ENCODE measurements around the gene PNMA8B.
A peak's percentile ranks its signal among the peaks of the same experiment; 100 is the strongest.

Gene PNMA8B

DNA sequence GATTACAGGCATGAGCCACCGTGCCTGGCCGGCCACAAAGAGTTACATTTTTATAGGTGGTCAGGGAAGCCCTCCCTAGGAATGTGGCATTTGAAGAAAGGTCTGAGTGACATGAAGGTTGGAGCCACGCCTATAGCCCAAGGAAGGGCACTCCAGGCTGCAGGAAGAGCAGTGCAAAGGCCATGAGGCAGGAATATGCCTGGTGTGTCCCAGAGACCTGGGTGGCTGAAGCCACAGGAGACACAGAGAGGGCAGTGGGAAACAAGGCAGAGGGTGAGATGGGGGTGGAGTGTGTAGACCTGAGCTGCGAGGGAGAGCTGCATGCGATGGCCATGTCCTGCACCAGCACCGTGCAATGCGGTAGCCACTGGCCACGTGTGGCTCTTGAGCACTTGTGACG, 4.9 kb downstream of the PNMA8B start:
- Mint-ChIP-seq H3K4me3 (no peak overlapping the region), H3K27me3 (ENCODE audit: low read depth, poor library complexity) (peaks cover 89% of the 10 kb centered on the region), H3K27ac (no peak overlapping the region), H3K4me1 (peaks cover 51% of the 10 kb centered on the region), H3K36me3 (ENCODE audit: low read depth) (peaks cover 8% of the 10 kb centered on the region), H3K9me3 (peaks cover 14% of the 10 kb centered on the region)
- no peak for TF ChIP-seq CTCF (IDR thresholded peaks at IDR 0.05)
- no peak for DNase-seq

DNA sequence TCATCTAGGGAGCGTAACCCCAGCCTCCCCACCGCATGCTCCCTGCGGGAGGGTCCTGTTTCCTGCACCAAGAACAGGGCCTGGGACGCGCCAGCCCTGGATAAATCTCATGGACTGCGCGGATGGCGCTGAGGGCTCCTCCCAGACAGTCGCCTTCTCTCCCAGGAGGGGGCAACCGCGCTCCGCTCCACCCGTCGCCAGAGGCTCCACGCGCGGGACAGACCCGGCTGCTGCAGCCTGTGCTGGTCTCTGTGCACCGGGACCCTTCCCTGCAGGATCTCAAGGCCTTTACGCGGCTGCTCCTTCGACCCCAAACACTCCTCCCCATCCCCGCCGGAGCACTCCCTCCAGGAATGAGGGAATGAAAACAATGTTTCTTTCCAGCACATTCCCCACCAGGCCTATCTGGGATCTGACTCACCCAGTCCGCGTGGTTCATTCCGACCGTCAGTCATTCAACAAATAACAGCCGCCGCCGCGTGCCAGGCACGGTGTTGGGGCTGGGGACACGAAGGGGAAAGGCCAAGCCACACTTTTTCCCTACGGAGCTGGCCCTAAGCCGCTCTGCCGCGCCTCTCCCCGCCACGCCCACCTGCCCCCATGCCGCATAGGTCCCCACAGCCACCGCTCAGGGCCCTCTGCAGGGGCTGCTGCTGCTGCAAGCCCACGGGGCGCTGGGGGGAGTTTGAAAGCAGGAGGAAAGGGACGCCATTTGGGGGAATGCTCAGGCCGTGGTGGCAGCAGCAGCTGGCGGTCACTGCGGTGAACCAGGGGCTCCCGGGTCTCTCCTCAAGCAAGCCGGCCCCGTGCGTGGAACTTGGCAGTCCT, 6.0 kb downstream of the PNMA8B start:
- Mint-ChIP-seq H3K36me3 (ENCODE audit: low read depth) (peaks cover 6% of the 10 kb centered on the region), H3K9me3 (peaks cover 11% of the 10 kb centered on the region), H3K4me1 (peaks cover 47% of the 10 kb centered on the region), H3K27ac (no peak overlapping the region), H3K27me3 (ENCODE audit: low read depth, poor library complexity) (peaks cover 84% of the 10 kb centered on the region), H3K4me3 (peak overlapping the region; percentile 69)
- peak; percentile 65 for DNase-seq
- TF ChIP-seq CTCF (IDR thresholded peaks at IDR 0.05), result peak; percentile 32

GRCh38 chr19:46488551-46488950, 7.1 kb downstream of the PNMA8B start:
- no peak for TF ChIP-seq CTCF (IDR thresholded peaks at IDR 0.05)
- H3K4me3 Mint-ChIP-seq, result peak overlapping the region; percentile 16
- no peak for DNase-seq
- no peaks in the 10 kb centered on the region for H3K36me3 Mint-ChIP-seq (ENCODE audit: low read depth)
- H3K27ac Mint-ChIP-seq, result peak overlapping the region; percentile 48
- peaks cover 47% of the 10 kb centered on the region for H3K4me1 Mint-ChIP-seq
- H3K9me3 Mint-ChIP-seq, result peaks cover 12% of the 10 kb centered on the region
- H3K27me3 Mint-ChIP-seq (ENCODE audit: low read depth, poor library complexity), result peaks cover 80% of the 10 kb centered on the region

DNA sequence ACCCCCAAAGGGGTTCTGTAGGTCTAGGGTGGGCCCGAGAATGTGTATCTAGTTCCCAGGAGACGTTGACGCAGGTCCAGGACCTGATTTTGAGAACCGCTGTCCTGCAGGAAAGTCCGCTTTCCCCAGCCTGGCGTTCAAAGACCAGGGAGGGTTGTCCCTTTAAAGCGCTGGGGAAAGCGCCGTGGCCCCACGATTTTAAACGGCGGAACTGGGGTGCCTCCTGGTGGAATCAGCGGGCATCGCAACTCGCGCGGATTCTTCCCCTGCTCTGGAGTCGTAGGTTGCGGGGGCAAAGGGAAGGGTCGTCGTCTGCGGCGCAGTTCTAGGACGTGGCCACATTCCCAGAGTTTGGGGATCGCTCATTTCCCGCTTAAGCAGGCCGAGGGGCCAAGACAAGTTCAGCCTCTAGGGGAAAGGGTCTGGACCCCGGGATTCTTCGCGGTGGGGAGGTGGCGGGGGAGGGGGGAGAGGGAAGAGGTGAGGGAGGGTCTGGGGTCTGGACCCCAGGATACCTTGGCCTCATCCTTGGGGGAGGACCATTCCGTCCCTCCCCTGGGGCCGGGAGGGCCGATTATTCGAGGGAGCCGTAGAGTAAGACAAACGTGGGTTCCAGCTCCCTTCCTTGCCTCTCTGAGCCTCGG, 7.7 kb downstream of the PNMA8B start:
- H3K36me3 Mint-ChIP-seq (ENCODE audit: low read depth), result no peaks in the 10 kb centered on the region
- peaks cover 47% of the 10 kb centered on the region for H3K4me1 Mint-ChIP-seq
- peak overlapping the region; percentile 75 for H3K4me3 Mint-ChIP-seq
- peaks cover 75% of the 10 kb centered on the region for H3K27me3 Mint-ChIP-seq (ENCODE audit: low read depth, poor library complexity)
- no peak overlapping the region for H3K27ac Mint-ChIP-seq
- H3K9me3 Mint-ChIP-seq, result peaks cover 15% of the 10 kb centered on the region
- peak; percentile 90 for TF ChIP-seq CTCF (IDR thresholded peaks at IDR 0.05)
- peak; percentile 94 for DNase-seq

- H3K27ac Mint-ChIP-seq, result no peak overlapping the region
- H3K36me3 Mint-ChIP-seq (ENCODE audit: low read depth), result no peaks in the 10 kb centered on the region
- peaks cover 52% of the 10 kb centered on the region for H3K4me1 Mint-ChIP-seq
- DNase-seq, result no peak
- H3K27me3 Mint-ChIP-seq (ENCODE audit: low read depth, poor library complexity), result peaks cover 71% of the 10 kb centered on the region
- H3K9me3 Mint-ChIP-seq, result peaks cover 15% of the 10 kb centered on the region
- peak overlapping the region; percentile 75 for H3K4me3 Mint-ChIP-seq
- no peak for TF ChIP-seq CTCF (IDR thresholded peaks at IDR 0.05)
Observed at GRCh38 chr19:46487178-46487801, 8.4 kb downstream of the PNMA8B start.
